NT2/D1 (cell line): Measurements from ENCODE around the gene URGCP.

Experiments
- SUZ12 ChIP-seq: IDR thresholded peaks from 2 replicates; pipeline ENCODE4 v1.6.1; 2011; ENCODE audit not compliant: insufficient read length, insufficient read depth; ENCODE audit errors: extremely low read depth
- ZNF274 ChIP-seq: IDR thresholded peaks from 2 replicates; pipeline ENCODE4 v1.6.1; 2011; ENCODE audit warnings: mild to moderate bottlenecking, low read depth, low read length

DNA sequence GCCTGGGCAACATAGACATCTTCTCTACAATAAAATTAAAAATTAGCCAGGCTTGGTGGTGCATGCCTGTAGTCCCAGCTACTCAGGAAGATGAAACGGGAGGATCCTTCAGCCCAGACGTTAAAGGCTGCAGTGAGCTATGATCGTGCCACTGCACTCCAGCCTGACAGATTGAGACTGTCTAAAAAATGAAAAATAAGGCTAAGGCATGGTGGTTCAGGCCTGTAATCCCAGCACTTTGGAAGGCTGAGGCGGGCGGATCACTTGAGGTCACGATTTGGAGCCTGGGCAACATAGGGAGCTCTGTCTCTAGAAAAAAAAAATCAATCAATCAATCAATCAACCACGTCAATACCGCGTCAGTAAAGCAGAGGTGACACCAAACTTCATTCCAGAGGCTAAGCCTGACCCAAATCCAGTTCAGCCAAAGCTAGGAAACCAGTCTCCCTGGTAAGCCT lies 68.2 kb downstream of the URGCP start:
- TF ChIP-seq ZNF274 (no peak), SUZ12 (no peak)
